Measurements from ENCODE around the gene SCARB1.

SCARB1 gene

DNA sequence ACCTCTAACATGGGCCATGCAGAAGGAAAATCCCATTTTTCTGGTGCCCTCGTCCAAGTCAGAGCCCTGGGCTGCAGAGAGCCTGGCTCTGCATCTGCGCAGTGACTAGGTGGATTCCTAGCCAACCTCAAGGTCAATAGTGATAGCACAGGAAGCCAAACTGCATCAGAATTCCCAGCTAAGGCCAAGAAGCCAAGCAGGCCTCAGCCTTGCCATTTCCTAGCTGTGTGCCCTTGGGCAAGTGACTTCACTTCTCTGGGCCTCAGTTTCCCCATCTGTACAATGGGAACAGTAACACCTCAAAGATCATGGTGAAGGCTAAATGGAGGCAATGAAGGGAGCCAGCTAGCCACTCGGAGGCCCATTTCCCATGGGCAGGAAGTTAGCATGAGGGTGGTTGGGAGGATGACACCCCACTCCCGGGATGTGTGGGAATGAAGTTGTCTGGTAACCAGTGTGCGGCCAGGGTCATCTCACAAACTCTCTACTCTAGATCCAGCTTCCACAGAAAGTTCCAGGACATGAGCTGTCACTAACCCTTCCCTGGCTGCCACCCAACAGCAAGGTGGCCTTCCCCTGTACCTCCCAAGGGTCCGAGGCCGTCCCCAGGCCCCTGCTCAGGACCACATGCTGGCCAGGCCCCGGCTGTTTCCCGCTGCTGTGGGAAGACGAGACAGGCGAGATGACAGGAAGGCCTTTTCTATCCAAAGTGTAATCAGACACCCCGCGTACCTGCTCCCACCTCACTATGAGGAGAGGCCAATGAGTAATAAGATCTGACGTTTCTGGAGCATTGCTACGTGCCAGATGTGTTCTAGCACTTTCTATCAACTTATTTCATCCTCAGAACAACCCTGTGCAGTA lies 125.7 kb downstream of the SCARB1 start:
- H3K27ac ChIP-seq = no peak overlapping the region
- ChIA-PET POLR2A (ENCODE audit: low non-redundant PET) (no interaction called here), CTCF (no interaction called here)
- TF ChIP-seq, protein P1, sequence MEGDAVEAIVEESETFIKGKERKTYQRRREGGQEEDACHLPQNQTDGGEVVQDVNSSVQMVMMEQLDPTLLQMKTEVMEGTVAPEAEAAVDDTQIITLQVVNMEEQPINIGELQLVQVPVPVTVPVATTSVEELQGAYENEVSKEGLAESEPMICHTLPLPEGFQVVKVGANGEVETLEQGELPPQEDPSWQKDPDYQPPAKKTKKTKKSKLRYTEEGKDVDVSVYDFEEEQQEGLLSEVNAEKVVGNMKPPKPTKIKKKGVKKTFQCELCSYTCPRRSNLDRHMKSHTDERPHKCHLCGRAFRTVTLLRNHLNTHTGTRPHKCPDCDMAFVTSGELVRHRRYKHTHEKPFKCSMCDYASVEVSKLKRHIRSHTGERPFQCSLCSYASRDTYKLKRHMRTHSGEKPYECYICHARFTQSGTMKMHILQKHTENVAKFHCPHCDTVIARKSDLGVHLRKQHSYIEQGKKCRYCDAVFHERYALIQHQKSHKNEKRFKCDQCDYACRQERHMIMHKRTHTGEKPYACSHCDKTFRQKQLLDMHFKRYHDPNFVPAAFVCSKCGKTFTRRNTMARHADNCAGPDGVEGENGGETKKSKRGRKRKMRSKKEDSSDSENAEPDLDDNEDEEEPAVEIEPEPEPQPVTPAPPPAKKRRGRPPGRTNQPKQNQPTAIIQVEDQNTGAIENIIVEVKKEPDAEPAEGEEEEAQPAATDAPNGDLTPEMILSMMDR (conservative IDR thresholded peaks at IDR 0.05; ENCODE audit: low read depth) = no peak
- no peak for DNase-seq (ENCODE audit: low spot score)

DNA sequence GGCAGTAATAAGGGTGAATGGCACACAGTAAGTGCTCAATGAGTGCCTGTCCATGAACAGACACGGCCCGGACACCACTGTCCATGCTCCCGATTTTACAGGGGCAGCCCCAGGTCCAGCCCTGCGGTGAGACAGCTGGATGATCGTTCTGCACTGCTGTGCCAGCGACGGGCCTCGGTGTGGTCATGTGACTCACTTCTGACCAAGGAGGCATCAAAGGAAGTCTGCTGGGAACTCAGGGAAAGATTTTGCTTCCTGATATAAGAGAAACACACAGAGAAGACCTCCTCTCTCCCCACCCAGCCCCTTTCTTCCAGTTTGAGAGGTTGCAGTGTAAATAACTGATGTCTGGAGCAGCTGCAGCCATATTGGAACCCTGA lies 126.6 kb downstream of the SCARB1 start:
- no peak for DNase-seq (ENCODE audit: low spot score)
- POLR2A ChIA-PET (ENCODE audit: low non-redundant PET) = no interaction called here
- TF ChIP-seq, protein P1 (conservative IDR thresholded peaks at IDR 0.05; ENCODE audit: low read depth) = no peak
- no peak overlapping the region for H3K27ac ChIP-seq
- CTCF ChIA-PET = no interaction called here

DNA sequence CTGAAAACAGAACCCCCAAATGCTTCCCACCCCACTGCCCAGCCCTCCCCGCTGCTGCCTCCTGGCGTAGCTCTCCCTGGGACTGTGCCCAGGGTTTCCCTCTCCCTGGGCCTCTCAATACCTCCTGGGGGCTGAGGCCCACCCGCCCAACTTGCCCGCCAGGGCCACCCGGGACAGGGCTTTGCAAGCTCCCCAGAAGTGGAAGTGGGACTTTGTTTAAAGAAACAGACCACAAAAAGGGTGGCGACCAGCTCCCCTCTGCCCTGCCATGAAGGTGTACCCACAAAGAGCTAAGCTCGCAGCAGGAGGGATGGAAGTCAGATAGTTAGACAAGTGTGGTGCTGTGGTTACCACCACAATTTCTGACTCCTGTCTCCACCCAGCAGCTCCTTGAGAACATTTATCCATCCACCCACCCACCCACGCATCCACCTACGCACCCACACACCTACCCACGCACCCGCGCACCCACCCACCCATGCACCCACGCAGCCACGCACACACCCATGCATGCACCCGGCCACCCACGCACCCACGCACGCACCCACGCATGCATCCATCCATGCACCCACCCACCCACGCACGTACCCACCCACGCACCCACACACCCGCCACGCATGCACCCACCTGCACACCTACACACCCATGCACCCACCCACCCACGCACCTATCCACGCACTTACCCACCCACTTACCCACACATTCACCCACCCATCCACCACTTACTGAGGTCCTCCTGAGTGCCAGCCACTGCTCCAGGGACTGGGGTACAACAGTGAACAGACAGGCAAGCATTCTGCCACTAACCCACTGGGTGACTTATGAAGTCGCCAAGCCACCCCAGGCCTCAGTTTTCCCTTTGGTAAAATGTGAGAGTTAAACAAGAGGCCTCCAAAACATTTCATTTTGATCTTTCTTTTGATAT lies 127.3 kb downstream of the SCARB1 start:
- CTCF ChIA-PET = no interaction called here
- H3K27ac ChIP-seq = peak overlapping the region; percentile 13; the same call in 1 of the 2 replicates
- POLR2A ChIA-PET (ENCODE audit: low non-redundant PET) = no interaction called here
- DNase-seq (ENCODE audit: low spot score) = no peak
- TF ChIP-seq, protein P1 (conservative IDR thresholded peaks at IDR 0.05; ENCODE audit: low read depth) = no peak

DNA sequence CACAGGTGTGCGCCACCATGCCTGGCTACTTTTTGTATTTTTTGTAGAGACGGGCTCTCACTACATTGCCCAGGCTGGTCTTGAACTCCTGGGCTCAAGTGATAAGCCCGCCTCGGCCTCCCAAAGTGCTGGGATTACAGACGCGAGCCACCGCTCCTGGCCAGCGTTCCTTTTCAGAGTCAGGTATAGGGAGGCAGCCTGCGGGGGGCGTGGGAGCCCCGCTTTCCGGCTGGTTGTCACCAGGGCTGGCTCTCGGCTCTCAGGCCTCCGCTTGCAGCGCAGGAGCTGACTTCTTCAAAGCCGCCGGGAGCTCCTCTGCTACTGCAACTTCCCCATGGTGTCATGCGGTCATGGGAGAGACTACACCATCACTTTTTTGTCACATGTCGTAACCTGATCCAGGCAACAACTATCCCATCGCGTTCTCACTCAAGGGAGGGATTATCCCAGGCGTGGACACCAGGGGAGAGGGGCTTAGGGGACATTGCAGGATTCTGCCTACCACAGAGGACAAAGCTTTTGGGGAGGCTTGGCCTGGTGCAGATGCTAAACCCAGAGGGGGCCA lies 129.4 kb downstream of the SCARB1 start:
- H3K27ac ChIP-seq = peak overlapping the region; percentile 41

DNA sequence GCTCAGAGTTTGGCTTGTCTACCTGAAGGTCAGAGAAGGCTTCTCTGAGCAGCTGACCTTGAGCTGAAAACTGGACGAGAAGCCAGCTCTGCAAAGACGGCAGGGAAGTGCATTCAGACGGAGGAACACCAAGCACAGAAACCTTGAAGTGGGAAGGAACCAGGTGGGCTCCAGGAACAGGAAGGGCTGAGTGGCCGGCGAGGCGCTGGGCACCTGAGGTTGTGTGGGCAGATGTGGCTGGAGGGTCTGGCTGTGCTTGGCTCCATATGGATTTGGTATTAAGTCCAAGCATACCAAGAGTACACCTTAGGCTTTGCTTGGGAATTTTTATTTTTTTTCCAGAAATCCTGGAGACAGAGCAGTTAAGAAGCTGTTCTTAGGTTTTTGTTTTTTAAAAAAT lies 130.6 kb downstream of the SCARB1 start:
- ChIA-PET POLR2A (ENCODE audit: low non-redundant PET) (no interaction called here), CTCF (interaction anchor here (0.6 to 1.3 kb wide), 3 partner anchors 13 to 360 kb away, joined by 3 read pairs; no protein-coding TSS in a partner anchor)
- DNase-seq (ENCODE audit: low spot score) = no peak
- no peak overlapping the region for H3K27ac ChIP-seq
- TF ChIP-seq, protein P1 (conservative IDR thresholded peaks at IDR 0.05; ENCODE audit: low read depth) = no peak

More for the DNA sequence above, 129.4 kb downstream of the SCARB1 start:
- TF ChIP-seq, protein P1 (conservative IDR thresholded peaks at IDR 0.05; ENCODE audit: low read depth) = no peak
- no peak for DNase-seq (ENCODE audit: low spot score)
- ChIA-PET CTCF (no interaction called here), POLR2A (ENCODE audit: low non-redundant PET) (no interaction called here)

Measured in RWPE1 (cell line).